Retinal pigment epithelial cell (primary cell): ENCODE measurements around the gene PDGFB.

ENCODE experiments used
- DNase-seq: peaks from one replicate; pipeline ENCODE4 v3.0.0-alpha.2; 2010; ENCODE audit warnings: low read depth
- H3K4me3 ChIP-seq: 2 replicates; pipeline ENCODE4 v1.5.1; 2011; ENCODE audit warnings: mild to moderate bottlenecking, low read length, control low read depth, moderate library complexity
- TF ChIP-seq, protein P1 (sequence below): conservative IDR thresholded peaks from 2 replicates; pipeline ENCODE4 v1.5.1; 2011; ENCODE audit warnings: low read depth, low read length, control low read depth, inconsistent platforms

Gene PDGFB

GRCh38 chr22:39263626-39264348 lies 19.0 kb upstream of the PDGFB start:
- TF ChIP-seq, protein P1, sequence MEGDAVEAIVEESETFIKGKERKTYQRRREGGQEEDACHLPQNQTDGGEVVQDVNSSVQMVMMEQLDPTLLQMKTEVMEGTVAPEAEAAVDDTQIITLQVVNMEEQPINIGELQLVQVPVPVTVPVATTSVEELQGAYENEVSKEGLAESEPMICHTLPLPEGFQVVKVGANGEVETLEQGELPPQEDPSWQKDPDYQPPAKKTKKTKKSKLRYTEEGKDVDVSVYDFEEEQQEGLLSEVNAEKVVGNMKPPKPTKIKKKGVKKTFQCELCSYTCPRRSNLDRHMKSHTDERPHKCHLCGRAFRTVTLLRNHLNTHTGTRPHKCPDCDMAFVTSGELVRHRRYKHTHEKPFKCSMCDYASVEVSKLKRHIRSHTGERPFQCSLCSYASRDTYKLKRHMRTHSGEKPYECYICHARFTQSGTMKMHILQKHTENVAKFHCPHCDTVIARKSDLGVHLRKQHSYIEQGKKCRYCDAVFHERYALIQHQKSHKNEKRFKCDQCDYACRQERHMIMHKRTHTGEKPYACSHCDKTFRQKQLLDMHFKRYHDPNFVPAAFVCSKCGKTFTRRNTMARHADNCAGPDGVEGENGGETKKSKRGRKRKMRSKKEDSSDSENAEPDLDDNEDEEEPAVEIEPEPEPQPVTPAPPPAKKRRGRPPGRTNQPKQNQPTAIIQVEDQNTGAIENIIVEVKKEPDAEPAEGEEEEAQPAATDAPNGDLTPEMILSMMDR, result no peak
- DNase-seq, result no peak
- H3K4me3 ChIP-seq, result no peak overlapping the region

DNA sequence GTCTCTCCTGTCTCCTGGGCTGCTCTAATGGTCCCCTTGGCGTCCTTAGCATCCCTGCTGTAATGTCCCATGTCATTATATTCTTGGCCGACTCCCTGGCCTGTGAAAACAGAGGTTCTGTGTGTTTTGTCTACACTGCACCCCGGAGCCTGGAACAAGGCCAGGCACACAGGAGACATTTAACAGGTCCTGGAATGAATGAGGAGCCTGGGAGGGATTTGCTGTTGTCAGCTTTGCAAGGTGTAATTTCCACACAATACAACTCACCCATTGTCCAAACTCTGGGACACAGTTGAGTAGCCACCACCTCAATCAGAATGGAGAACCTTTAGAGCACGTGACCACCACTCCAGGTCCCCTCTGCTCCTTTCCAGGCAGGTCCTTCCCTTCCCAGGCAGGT lies 14.9 kb upstream of the PDGFB start:
- TF ChIP-seq, protein P1, result no peak
- no peak for DNase-seq
- H3K4me3 ChIP-seq, result no peak overlapping the region

DNA sequence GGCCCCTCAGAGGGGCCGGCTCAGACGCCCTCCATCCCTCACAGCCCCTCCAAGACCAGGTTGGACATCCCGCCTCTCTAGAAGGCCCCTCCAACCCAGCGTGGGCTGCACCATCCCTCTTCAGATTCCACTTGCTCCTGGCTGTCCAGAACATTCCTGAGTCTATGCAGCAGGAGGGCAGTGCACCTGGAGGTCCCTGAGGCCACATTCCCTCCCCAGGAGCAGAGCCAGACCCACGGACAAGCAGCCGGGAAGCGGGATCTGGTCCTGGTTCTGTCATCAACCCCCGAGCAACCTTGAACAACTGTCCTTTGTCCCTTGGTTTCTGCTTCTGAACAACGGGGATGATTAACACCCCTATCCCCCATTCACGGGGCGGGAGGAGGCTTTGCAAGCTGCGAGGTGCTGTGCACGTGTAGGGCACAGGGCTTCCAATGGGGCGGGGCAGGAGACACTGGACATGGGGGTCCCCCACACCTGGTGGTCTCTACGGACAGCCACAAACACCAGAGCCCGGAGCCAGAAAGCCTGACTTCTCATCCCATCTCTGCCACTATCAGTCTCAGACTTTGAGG lies 13.2 kb upstream of the PDGFB start:
- TF ChIP-seq, protein P1, result no peak
- no peak overlapping the region for H3K4me3 ChIP-seq
- DNase-seq, result no peak

- TF ChIP-seq, protein P1, result no peak
- H3K4me3 ChIP-seq, result no peak overlapping the region
Measured at GRCh38 chr22:39256979-39257378, 12.2 kb upstream of the PDGFB start.

GRCh38 chr22:39256186-39256552 lies 11.4 kb upstream of the PDGFB start:
- no peak overlapping the region for H3K4me3 ChIP-seq
- TF ChIP-seq, protein P1, result no peak
- DNase-seq, result no peak

More at GRCh38 chr22:39256979-39257378, 12.2 kb upstream of the PDGFB start:
- no peak for DNase-seq

GRCh38 chr22:39255449-39256185 lies 10.8 kb upstream of the PDGFB start:
- no peak overlapping the region for H3K4me3 ChIP-seq
- no peak for DNase-seq
- TF ChIP-seq, protein P1, result no peak

- TF ChIP-seq, protein P1, result no peak
- no peak for DNase-seq
- no peak overlapping the region for H3K4me3 ChIP-seq
Measured at GRCh38 chr22:39254789-39255298, 10.1 kb upstream of the PDGFB start.
